Cardiac septum (tissue), 1 donor: ENCODE measurements around the gene TSPAN10. TPM values are rescaled to one million over a fixed set of nuclear protein-coding genes. Genes with fewer than 3 reads are reported as not detected.
"Not testable (repeated sequence)": the region's sequence is repeated elsewhere in the genome, so short reads cannot be mapped to it uniquely, and the experiment has no call there.

Source experiments
- DNase-seq: peaks from one replicate; pipeline ENCODE4 v3.0.0-alpha.2; 2020; ENCODE audit warnings: low spot score
- intact Hi-C: fragments of 100-400 bp; cut with DNase I; formaldehyde crosslinking; loops from one replicate; pipeline ENCODE4 v1.14.0; 2022
- total RNA-seq: library from RNA; stranded (reverse); fragmentation: NEBNext Ultra II Directional; extraction: Animal tissue kit (Norgen Biotek cat#: 25700); gene quantifications from one replicate; pipeline ENCODE4 v1.2.1, GENCODE V29; 2021
- donor health status: DM: no; HTN: no; CAD: no.

Gene TSPAN10
- total RNA-seq, 1 donor from 2014 or later, result 0.30 TPM

GRCh38 chr17:81655378-81656117, 18.6 kb downstream of the TSPAN10 start:
- no peak for DNase-seq
- intact Hi-C loops, result no loop called here

GRCh38 chr17:81656118-81656743, 19.2 kb downstream of the TSPAN10 start, which contains the start of gene PDE6G:
PDE6G (minus strand) TSS chr17:81656542; CDS start chr17:81653305, 3,237 bp downstream.
- DNase-seq, result no peak
- intact Hi-C loops, result no loop called here

- DNase-seq, result no peak
- intact Hi-C loops, result no loop called here
Measured at GRCh38 chr17:81656835-81657234, 19.8 kb downstream of the TSPAN10 start.

- no peak for DNase-seq
- intact Hi-C loops, result no loop called here
Measured at GRCh38 chr17:81659038-81659437, 22.0 kb downstream of the TSPAN10 start.

DNA sequence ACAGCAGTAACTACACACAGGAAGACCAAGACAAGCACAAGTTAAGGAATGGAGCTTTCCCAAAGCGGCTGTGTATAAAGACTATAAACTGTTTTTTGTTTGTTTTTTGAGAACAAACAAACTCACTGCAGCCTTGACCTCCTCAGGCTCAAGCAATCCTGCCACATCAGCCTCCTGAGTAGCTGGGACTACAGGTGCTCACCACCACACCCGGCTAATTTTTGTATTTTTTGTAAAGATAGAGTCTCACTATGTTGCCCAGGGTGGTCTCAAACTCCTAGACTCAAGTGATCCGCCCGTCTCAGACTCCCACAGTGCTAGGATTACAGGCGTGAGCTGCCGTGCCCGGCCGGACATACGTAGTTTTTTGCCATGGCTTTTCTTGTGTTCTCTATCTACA, 23.4 kb downstream of the TSPAN10 start:
- no peak for DNase-seq
- intact Hi-C loops, result no loop called here

- no peak for DNase-seq
- intact Hi-C loops, result no loop called here
Measured at GRCh38 chr17:81662002-81662401, 25.0 kb downstream of the TSPAN10 start.

DNA sequence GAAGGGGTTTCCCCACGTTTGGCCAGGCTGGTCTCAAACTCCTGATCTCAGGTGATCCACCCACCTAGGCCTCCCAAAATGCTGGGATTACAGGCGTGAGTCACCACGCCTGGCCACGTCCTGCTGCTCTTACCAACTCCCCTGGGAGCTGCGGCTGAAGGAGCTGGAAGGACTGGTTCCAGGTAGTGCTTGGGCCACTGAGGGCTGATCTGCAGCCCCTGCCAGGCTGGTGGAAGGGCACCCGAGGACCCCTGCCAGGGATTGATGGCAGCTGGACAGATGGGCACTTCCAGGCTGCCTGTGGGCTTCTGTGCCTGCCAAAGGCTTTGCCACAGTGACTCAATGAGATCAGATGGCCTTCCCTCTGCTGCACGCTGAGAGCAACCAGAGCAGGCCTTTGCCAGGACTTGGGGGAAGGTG, 27.1 kb downstream of the TSPAN10 start:
- DNase-seq, result no peak
- intact Hi-C loops, result no loop called here

DNA sequence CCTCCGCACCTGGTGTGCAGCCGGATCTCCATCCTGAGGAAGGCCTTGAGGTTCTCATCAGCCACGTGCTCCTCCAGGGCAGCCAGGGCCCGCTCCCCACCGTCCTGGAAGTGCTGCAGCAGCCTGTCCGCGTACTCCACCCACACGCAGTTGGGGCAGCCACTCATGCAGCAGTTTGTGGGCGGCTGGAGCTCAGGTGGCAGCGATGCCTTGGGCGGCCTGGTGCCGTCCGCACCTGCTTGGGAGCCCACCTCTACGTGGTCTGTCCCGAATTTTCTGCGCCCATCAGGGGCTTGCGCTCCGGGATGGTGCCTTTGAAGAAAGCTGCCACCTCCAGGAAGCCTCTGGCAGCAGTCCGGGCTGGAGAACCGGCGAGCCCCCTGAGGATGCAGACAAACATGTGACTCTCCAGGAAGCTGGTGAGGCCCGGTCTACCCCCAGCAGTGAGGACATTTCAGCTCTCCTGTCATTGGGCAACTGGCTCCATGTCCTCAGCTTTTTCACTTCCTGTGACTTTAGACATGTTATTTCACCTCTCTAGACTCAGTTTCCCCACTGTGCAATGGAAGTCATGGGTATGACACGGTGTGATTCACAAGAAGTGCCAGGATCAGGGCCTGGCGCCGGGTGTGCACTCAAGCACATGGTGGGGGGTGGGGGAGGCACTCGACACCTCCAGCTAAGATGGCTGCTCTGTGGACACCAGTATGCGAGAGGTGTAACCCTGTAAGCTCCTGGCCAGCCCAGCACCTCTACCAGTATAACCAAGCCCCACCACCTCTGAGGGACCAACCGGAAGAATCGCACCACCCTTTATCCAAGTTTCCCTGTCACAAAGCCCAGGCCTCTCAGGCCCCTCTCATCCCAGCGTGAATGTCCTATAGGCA, 28.5 kb downstream of the TSPAN10 start:
- intact Hi-C loops, result loop anchor here (2.0 kb wide), 1 partner anchor 29 kb away; the partner anchor contains the start of genes NPLOC4 and TSPAN10
- no peak for DNase-seq

GRCh38 chr17:81666092-81666341, 29.0 kb downstream of the TSPAN10 start:
- intact Hi-C loops, result loop anchor here (2.0 kb wide), 1 partner anchor 29 kb away; the partner anchor contains the start of genes NPLOC4 and TSPAN10
- DNase-seq, result no peak

DNA sequence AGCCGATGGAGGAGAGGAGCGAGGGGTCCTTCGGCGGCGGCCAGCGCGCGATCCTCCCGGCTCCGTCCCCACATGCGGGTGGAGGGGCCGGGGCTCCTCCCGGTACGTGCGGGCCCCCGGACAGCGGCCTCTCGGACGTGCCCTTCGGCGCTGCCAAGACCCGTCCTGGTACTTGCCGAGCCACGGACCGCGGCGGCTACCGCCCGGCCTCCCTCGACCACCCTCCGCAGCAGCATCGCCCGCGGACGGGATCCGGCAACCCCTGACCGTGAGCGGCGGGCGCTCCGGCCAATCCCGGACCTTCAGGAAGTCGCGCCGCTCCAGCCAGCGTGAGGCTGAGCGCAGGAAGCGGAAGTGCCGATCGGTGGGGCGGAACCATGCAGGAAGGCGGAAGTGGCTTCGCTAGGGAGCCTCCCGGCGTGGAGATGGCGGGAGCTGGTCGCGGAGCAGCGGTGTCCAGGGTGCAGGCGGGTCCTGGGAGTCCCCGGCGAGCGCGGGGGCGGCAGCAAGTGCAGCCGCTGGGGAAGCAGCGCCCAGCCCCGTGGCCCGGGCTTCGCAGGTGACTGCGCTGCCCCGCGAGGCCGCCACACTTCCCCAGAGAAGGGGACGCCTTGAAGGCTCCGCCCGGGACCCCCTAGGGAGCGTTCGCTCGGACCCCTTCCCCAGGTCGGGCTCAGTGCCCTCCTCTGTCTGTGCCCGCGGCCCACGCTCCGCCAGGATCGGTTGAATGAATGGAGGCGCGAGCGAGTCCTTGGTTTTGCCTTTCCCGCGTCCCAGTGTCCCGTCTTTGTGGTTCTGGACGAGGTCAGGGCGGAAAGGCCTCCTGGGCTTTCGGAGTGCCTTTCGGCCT, 29.6 kb downstream of the TSPAN10 start, which contains the start of the genes CCDC137 and OXLD1:
TSS of gene CCDC137 (plus strand) at position 396 of the 850 bp plus-strand sequence. CDS start at position 426, 30 bp downstream.
TSS of gene OXLD1 (minus strand) at position 264 of the 850 bp plus-strand sequence. CDS start at position 236, 28 bp downstream.
- intact Hi-C loops, result loop anchor here (2.0 kb wide), 1 partner anchor 30 kb away; the partner anchor contains the start of genes NPLOC4 and TSPAN10
- peak; percentile 97 for DNase-seq

GRCh38 chr17:81667754-81668153, 30.8 kb downstream of the TSPAN10 start:
- intact Hi-C loops, result loop anchor here (2.0 kb wide), 1 partner anchor 31 kb away; the partner anchor contains the start of genes NPLOC4 and TSPAN10
- no peak for DNase-seq

- no peak for DNase-seq
- intact Hi-C loops, result no loop called here
Measured at GRCh38 chr17:81672504-81672903, 35.5 kb downstream of the TSPAN10 start.

GRCh38 chr17:81672954-81673353, 36.0 kb downstream of the TSPAN10 start:
- intact Hi-C loops, result no loop called here
- no peak for DNase-seq

DNA sequence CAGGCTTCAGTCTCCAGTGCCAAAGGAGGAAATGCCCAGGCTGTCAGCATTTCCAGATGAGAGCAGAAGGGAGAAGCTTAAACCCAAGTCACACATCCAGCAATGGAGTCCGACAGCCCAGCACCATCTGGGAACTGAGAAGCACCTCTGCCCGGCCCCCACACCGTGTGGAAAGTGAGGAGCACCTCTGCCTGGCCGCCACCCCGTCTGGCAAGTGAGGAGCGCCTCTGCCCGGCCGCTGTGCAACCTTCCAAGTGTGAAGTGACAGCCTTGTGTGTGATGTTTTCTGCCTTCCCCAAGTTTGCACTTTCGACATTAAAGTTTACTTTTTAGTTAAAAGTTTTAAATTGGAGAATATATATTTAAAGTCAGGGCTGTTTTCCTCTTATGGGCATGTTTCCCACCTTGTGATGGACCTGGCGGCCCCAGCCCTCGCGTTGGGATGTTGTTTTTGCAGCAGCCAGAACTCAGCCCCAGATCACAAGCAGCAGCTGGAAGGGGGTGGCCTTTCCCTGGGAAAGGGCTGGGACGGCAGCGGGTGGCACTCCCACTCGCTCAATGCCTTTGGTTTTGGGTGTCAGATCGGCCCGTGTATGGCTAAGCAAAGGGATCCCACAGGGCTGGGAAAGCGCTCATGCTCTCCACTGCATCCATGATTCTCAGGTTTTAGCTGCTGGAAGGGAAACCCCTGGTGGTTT, 36.7 kb downstream of the TSPAN10 start:
- DNase-seq, result no peak
- intact Hi-C loops, result no loop called here

GRCh38 chr17:81675515-81676221, 38.7 kb downstream of the TSPAN10 start:
- intact Hi-C loops, DNase-seq: not testable (repeated sequence)

DNA sequence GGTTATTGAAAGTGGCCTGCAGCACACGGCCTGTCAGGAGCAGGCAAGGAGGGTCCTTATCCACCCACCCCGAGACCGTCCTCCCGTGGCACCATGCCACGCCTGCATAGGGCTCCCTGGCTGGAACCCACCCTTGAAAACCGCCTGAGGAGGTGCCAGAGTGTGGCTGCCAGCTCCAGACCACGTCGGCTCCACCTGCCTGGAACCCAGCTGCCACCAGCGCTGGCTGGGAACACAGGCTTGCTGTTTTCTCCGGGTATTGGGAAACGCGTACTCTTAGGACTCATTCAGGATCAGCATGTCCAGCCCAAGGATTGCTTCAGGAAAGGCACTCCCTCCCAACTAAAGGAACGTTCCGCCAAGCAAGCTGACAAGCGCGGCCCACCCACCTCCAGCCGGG, 39.9 kb downstream of the TSPAN10 start:
- intact Hi-C loops, result no loop called here
- no peak for DNase-seq

GRCh38 chr17:81680150-81680549, 43.2 kb downstream of the TSPAN10 start:
- DNase-seq, result no peak
- intact Hi-C loops, result no loop called here

DNA sequence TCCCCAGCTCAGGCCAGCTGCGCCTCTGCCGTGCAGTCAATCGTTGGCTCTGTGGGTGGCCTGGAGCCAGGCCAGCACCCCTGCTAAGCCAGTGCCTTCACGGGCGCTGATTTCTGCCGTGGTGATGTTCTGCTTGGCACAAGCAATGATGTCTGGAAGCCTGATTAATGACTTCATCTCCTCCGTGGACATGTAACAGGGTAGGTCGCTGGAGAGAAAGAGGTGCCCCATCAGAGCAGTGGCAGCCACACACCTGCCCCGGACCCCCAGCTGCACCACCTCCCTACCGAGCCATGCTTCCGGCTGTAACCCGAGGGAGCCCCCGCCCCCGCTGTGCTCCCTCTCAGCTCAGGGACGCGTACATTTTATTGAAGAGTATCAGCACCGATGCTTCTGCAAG, 44.7 kb downstream of the TSPAN10 start:
- intact Hi-C loops, result loop anchor here (2.0 kb wide), 1 partner anchor 21 kb away; the partner anchor contains the start of gene MRPL12
- no peak for DNase-seq
